HEK293T (cell line): ENCODE measurements around the gene EFCAB8.

ENCODE experiments used
- CTCF ChIA-PET: fragments of 350-600 bp; formaldehyde crosslinking; extraction: SDS; loops from one replicate; lab custom pipeline; 2021; ENCODE audit warnings: antibody characterized with exemption, inconsistent platforms; lab: Yijun Ruan, JAX
- POLR2A ChIA-PET: fragments of 350-600 bp; formaldehyde crosslinking; extraction: SDS; loops from one replicate; lab custom pipeline; 2020; ENCODE audit warnings: antibody characterized with exemption, inconsistent platforms; lab: Yijun Ruan, JAX
- DNase-seq: peaks from one replicate; pipeline ENCODE4 v3.0.0; 2012; ENCODE audit warnings: mixed read lengths; ENCODE audit errors: extremely low spot score
- ARNT ChIP-seq: fragments of 450-650 bp; IDR thresholded peaks from 2 replicates; pipeline ENCODE4 v1.6.1; 2017; ENCODE audit warnings: mild to moderate bottlenecking
- BHLHE40 ChIP-seq: fragments of 450-650 bp; IDR thresholded peaks from 2 replicates; pipeline ENCODE4 v1.6.1; 2016; ENCODE audit warnings: mild to moderate bottlenecking, moderate library complexity, borderline replicate concordance
- CTBP1 ChIP-seq: fragments of 450-650 bp; IDR thresholded peaks from 2 replicates; pipeline ENCODE4 v1.6.1; 2016; ENCODE audit warnings: borderline replicate concordance
- ELF4 ChIP-seq: fragments of 450-650 bp; IDR thresholded peaks from 2 replicates; pipeline ENCODE4 v1.6.1; 2017; ENCODE audit warnings: antibody characterized with exemption
- FOXA1 ChIP-seq: fragments of 450-650 bp; IDR thresholded peaks from 2 replicates; pipeline ENCODE4 v1.6.1; 2016; ENCODE audit warnings: mild to moderate bottlenecking
- FOXK2 ChIP-seq: fragments of 450-650 bp; IDR thresholded peaks from 2 replicates; pipeline ENCODE4 v1.6.1; 2016; ENCODE audit warnings: mild to moderate bottlenecking
- FOXM1 ChIP-seq: fragments of 450-650 bp; IDR thresholded peaks from 2 replicates; pipeline ENCODE4 v1.6.1; 2017; ENCODE audit warnings: mild to moderate bottlenecking, borderline replicate concordance
- HDGF ChIP-seq: fragments of 450-650 bp; IDR thresholded peaks from 2 replicates; pipeline ENCODE4 v1.6.1; 2017; ENCODE audit warnings: antibody characterized with exemption, borderline replicate concordance
- L3MBTL2 ChIP-seq: fragments of 450-650 bp; conservative IDR thresholded peaks from 2 replicates; pipeline ENCODE4 v1.6.1; 2016; ENCODE audit warnings: mild to moderate bottlenecking
- LEF1 ChIP-seq: fragments of 450-650 bp; IDR thresholded peaks from 2 replicates; pipeline ENCODE4 v1.6.1; 2017; ENCODE audit warnings: mild to moderate bottlenecking, borderline replicate concordance
- NFRKB ChIP-seq: fragments of 450-650 bp; IDR thresholded peaks from 2 replicates; pipeline ENCODE4 v1.6.1; 2016; ENCODE audit warnings: mild to moderate bottlenecking, moderate library complexity
- PKNOX1 ChIP-seq: fragments of 450-650 bp; IDR thresholded peaks from 2 replicates; pipeline ENCODE4 v1.6.1; 2016
- SP1 ChIP-seq: fragments of 450-650 bp; IDR thresholded peaks from 2 replicates; pipeline ENCODE4 v1.6.1; 2017
- SUZ12 ChIP-seq: fragments of 450-650 bp; IDR thresholded peaks from 2 replicates; pipeline ENCODE4 v1.6.1; 2016; ENCODE audit warnings: mild to moderate bottlenecking
- TARDBP ChIP-seq: fragments of 450-650 bp; IDR thresholded peaks from 2 replicates; pipeline ENCODE4 v1.6.1; 2016
- ZNF384 ChIP-seq: fragments of 450-650 bp; IDR thresholded peaks from 2 replicates; pipeline ENCODE4 v1.6.1; 2016

The EFCAB8 gene

GRCh38 chr20:32917191-32917950 is 58.6 kb downstream of the EFCAB8 start:
- POLR2A ChIA-PET: no interaction called here
- DNase-seq: no peak
- TF ChIP-seq SP1 (no peak), FOXA1 (no peak), ELF4 (no peak), BHLHE40 (no peak), TARDBP (no peak), SUZ12 (no peak), LEF1 (no peak), L3MBTL2 (no peak), HDGF (no peak), FOXK2 (no peak), ARNT (no peak), ZNF384 (no peak), NFRKB (no peak)
- CTCF ChIA-PET: no interaction called here

GRCh38 chr20:32918296-32918695 is 59.6 kb downstream of the EFCAB8 start:
- POLR2A ChIA-PET: no interaction called here
- no peak for DNase-seq
- TF ChIP-seq SUZ12: no peak
- TF ChIP-seq CTBP1: no peak
- no peak for TF ChIP-seq FOXK2
- CTCF ChIA-PET: no interaction called here

GRCh38 chr20:32918751-32919150 is 60.0 kb downstream of the EFCAB8 start:
- TF ChIP-seq BHLHE40 (no peak), LEF1 (no peak), FOXA1 (no peak), ARNT (no peak), CTBP1 (no peak), NFRKB (no peak), SUZ12 (no peak), FOXK2 (no peak), SP1 (no peak), HDGF (no peak), ZNF384 (no peak), ELF4 (no peak), TARDBP (no peak), FOXM1 (no peak), L3MBTL2 (no peak)
- ChIA-PET CTCF (no interaction called here), POLR2A (no interaction called here)
- no peak for DNase-seq

GRCh38 chr20:32920066-32920465 is 61.3 kb downstream of the EFCAB8 start:
- POLR2A ChIA-PET: no interaction called here
- TF ChIP-seq ZNF384: no peak
- no peak for TF ChIP-seq SUZ12
- TF ChIP-seq BHLHE40: no peak
- no peak for TF ChIP-seq L3MBTL2
- no peak for TF ChIP-seq CTBP1
- TF ChIP-seq FOXA1: no peak
- no peak for TF ChIP-seq PKNOX1
- no peak for TF ChIP-seq FOXM1
- TF ChIP-seq ELF4: no peak
- TF ChIP-seq NFRKB: no peak
- no peak for TF ChIP-seq HDGF
- no peak for TF ChIP-seq ARNT
- TF ChIP-seq SP1: no peak
- no peak for TF ChIP-seq FOXK2
- TF ChIP-seq TARDBP: no peak
- no peak for TF ChIP-seq LEF1
- CTCF ChIA-PET: no interaction called here
- DNase-seq: no peak

- ChIA-PET POLR2A (no interaction called here), CTCF (interaction anchor here (0.6 kb wide), 2 partner anchors 73 to 82 kb away, joined by 3 to 5 read pairs; no protein-coding TSS in a partner anchor)
- TF ChIP-seq FOXA1 (no peak), BHLHE40 (no peak), SUZ12 (no peak), PKNOX1 (no peak), TARDBP (no peak), ZNF384 (no peak), L3MBTL2 (no peak), SP1 (no peak), LEF1 (no peak), HDGF (no peak)
- DNase-seq: no peak
These were observed 62.0 kb downstream of the EFCAB8 start for GRCh38 chr20:32920530-32921298.

GRCh38 chr20:32922466-32922865 is 63.7 kb downstream of the EFCAB8 start:
- no peak for DNase-seq
- CTCF ChIA-PET: no interaction called here
- TF ChIP-seq BHLHE40: no peak
- TF ChIP-seq ARNT: no peak
- TF ChIP-seq CTBP1: no peak
- TF ChIP-seq SP1: no peak
- no peak for TF ChIP-seq FOXA1
- no peak for TF ChIP-seq ZNF384
- no peak for TF ChIP-seq FOXK2
- TF ChIP-seq NFRKB: no peak
- no peak for TF ChIP-seq PKNOX1
- TF ChIP-seq SUZ12: no peak
- TF ChIP-seq FOXM1: no peak
- no peak for TF ChIP-seq L3MBTL2
- TF ChIP-seq HDGF: no peak
- no peak for TF ChIP-seq LEF1
- TF ChIP-seq ELF4: no peak
- no peak for TF ChIP-seq TARDBP
- POLR2A ChIA-PET: no interaction called here
